Measurements from ENCODE around the gene DNMBP.

The DNMBP gene

DNA sequence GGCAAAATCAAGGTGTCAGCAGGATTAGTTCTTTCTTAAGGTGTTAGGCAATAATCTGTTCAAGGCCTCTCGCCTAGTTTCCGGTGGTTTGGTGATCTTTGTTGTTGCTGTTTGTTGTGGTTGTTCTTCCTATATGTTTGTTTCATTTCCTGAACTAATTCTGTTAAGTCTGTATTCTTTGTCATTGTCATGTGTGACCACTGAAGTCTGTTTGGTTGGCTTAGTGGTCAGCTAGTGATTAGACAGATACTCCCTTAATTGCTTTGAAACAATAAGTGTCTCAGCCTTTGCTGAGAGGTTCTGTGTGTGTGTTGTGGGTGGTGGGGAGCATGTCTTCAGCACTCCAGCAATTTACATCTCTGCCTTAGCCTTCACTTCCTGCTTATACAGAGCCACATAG is 181.3 kb downstream of the DNMBP start:
- DNase-seq (ENCODE audit: low spot score) = no peak

DNA sequence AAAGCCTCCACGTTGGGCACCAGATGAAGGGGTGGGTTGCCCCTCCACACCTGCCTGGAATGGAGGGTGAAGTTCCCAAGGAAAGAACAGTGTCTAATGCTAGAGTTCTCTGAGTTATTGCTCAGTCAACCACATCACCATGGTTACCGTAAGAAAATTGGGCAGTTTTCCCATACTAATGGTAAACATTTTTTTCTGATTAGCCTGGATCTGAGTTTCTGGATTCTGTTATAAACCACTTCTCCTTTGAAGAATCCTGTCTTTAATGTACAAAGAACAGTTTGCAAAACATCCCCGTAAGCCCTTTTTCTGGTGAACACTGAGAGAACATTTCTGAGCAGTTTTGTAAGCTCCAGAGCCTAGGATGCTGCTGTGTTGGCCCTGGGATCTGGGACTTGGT is 181.8 kb downstream of the DNMBP start:
- no peak for DNase-seq (ENCODE audit: low spot score)
